Upper lobe of left lung (tissue), 4 donors: Measurements from ENCODE around the gene ITGA11.

Experiments
- POLR2A ChIP-seq, 4 donors: fragments of 450-650 bp; IDR thresholded peaks; one replicate each; pipeline ENCODE4 v1.5.1; 2016 to 2017; ENCODE audit warnings: antibody characterized with exemption in 4 of 4, mild to moderate bottlenecking in 2 of 4
- POLR2AphosphoS5 ChIP-seq, 2 donors: sonication (generic); formaldehyde crosslinking; IDR thresholded peaks; one replicate each; pipeline ENCODE4 v1.5.1; 2017; ENCODE audit warnings: antibody characterized with exemption in 2 of 2
- TF ChIP-seq, protein P1 (sequence below), 6 experiments: fragments of 450-650 bp in 4 of 6; fragments of 200-600 bp in 2 of 6; sonication (generic) in 2 of 6; IDR thresholded peaks; one replicate each; pipeline ENCODE4 v1.5.1; 2016 to 2019; ENCODE audit warnings: antibody characterized with exemption in 6 of 6

DNA sequence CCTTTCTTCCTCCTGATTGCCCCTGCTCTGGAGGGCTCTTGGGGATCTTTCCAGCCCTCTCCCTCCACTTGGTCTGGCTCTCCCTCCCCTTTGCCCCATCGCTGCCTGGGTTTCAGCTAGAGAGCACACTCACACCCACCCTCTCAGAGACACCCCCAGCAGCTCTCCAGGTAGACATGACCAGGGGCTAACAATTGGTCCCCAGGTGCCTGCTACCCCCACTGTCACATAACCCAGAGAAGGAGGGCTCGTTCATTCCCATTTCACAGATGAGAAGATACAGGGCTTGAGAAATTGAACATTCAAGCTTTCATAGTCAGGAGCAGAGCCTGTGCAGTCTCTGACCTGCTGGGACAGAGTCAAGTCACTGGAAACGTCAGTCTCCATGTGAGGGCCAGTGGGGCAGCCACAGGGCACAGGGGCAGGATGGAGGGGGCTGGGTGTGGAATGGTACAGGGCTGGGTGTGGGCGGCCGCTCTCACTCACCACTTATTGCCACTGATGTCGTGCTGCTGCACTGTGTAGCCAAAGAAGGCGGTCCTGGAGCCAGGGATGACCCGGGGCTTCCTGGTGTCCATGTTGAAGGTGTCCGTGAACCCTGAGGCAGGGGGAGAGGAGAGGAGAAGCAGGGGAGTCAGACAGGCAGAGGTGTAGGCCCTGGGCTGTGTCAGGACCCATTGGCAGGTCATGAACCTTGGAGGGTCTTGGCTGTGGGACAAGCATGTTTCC lies 29.4 kb downstream of the ITGA11 start:
- TF ChIP-seq POLR2A (IDR thresholded peaks at IDR 0.05) = no peak
- no peak for TF ChIP-seq POLR2AphosphoS5 (IDR thresholded peaks at IDR 0.05)
- TF ChIP-seq, protein P1, sequence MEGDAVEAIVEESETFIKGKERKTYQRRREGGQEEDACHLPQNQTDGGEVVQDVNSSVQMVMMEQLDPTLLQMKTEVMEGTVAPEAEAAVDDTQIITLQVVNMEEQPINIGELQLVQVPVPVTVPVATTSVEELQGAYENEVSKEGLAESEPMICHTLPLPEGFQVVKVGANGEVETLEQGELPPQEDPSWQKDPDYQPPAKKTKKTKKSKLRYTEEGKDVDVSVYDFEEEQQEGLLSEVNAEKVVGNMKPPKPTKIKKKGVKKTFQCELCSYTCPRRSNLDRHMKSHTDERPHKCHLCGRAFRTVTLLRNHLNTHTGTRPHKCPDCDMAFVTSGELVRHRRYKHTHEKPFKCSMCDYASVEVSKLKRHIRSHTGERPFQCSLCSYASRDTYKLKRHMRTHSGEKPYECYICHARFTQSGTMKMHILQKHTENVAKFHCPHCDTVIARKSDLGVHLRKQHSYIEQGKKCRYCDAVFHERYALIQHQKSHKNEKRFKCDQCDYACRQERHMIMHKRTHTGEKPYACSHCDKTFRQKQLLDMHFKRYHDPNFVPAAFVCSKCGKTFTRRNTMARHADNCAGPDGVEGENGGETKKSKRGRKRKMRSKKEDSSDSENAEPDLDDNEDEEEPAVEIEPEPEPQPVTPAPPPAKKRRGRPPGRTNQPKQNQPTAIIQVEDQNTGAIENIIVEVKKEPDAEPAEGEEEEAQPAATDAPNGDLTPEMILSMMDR (IDR thresholded peaks at IDR 0.05) = no peak
